Mucosa of rectum (tissue), 2 donors: ENCODE measurements around the gene RTTN.

Experiments
- H3K27ac ChIP-seq, 2 donors: one replicate each; pipeline ENCODE4 v1.7.0; 2013; ENCODE audit warnings: inconsistent platforms in 2 of 2, low read depth in 2 of 2, low read length in 2 of 2
- H3K27me3 ChIP-seq, 2 donors: one replicate each; pipeline ENCODE4 v1.7.0; 2013; ENCODE audit warnings: low read length in 2 of 2; ENCODE audit not compliant: control insufficient read depth in 2 of 2, insufficient read depth in 2 of 2
- H3K36me3 ChIP-seq, 2 donors: one replicate each; pipeline ENCODE4 v1.7.0; 2013; ENCODE audit warnings: low read length in 2 of 2; ENCODE audit not compliant: control insufficient read depth in 2 of 2, insufficient read depth in 2 of 2
- H3K4me1 ChIP-seq, 2 donors: one replicate each; pipeline ENCODE4 v1.7.0; 2013; ENCODE audit warnings: low read length in 2 of 2, mild to moderate bottlenecking in 1 of 2; ENCODE audit not compliant: control insufficient read depth in 2 of 2, insufficient read depth in 2 of 2
- H3K4me3 ChIP-seq, 2 donors: one replicate each; pipeline ENCODE4 v1.7.0; 2013; ENCODE audit warnings: low read length in 2 of 2
- H3K9ac ChIP-seq, 2 donors: one replicate each; pipeline ENCODE4 v1.7.0; 2013; ENCODE audit warnings: low read length in 2 of 2, low read depth in 1 of 2, mild to moderate bottlenecking in 1 of 2
- H3K9me3 ChIP-seq, 2 donors: one replicate each; pipeline ENCODE4 v1.7.0; 2013; ENCODE audit warnings: low read length in 2 of 2; ENCODE audit not compliant: control insufficient read depth in 2 of 2
- donor health status: healthy.
- donor health status: Normal muscosa, but diverticular disease.

RTTN gene

DNA sequence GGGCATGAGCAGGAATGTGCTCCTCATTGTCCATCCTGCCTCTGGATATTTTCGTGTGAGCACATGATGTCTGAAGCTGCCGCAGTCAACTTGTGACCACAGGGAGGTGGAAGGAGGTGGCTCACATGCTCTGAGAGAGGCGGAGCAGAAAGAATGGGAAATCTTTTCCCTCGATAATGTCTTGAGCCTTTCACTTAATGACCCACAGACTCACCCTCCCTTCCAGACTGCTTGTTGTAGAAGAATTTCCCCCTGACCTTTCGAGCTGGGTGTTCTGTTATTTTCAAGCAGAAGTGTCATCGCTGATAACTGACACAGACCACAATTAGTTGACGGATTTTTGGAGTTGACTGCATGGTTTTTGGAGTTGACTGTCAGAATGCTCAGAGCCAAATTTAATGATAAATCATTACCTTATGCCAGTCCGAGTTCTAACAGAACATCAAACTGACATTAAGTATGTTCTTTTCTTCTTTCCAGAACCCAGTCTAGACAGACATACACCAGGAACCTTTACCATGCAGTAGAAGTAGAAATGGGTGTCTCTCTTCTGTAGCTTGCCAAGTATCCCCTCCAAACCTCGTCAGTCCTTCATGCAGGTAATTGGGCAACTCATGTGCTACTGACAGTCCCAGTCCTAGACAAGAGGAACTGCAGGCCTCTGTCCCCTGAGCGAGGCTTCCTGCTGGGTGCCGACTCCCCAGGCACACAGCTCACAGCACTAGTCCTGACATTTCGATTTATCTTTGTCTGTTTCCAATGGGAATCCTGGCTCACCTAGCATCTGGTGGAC is 29.4 kb upstream of the RTTN start:
- no peaks in the 10 kb centered on the region for H3K9me3 ChIP-seq
- no peak overlapping the region for H3K9ac ChIP-seq
- H3K27ac ChIP-seq = no peak overlapping the region
- H3K4me3 ChIP-seq = no peak overlapping the region
- H3K36me3 ChIP-seq = no peaks in the 10 kb centered on the region
- H3K4me1 ChIP-seq = peaks cover 0 to 4% of the 10 kb centered on the region in 2 donors
- H3K27me3 ChIP-seq = no peaks in the 10 kb centered on the region

DNA sequence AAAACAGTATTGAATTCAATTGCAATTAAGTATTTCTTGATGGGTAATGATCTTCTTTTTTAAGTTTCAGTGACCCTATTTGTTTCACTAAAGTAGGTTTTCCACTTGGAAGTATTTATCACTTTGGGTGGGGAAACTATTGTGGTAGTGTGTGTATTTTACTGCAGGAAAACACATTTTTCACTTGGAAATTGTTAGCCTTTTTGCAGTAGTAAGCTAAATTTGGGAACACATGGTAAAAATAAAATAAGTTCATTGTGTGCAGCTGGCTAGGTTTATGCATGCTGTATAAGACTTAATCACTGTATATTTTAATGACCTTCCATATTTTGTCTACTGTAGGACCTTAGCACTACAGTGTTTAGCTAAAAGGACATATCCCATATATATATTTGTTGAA is 28.5 kb upstream of the RTTN start:
- H3K27me3 ChIP-seq = no peaks in the 10 kb centered on the region
- H3K9me3 ChIP-seq = no peaks in the 10 kb centered on the region
- no peak overlapping the region for H3K9ac ChIP-seq
- no peaks in the 10 kb centered on the region for H3K36me3 ChIP-seq
- peaks cover 0 to 4% of the 10 kb centered on the region in 2 donors for H3K4me1 ChIP-seq
- no peak overlapping the region for H3K4me3 ChIP-seq
- H3K27ac ChIP-seq = no peak overlapping the region

DNA sequence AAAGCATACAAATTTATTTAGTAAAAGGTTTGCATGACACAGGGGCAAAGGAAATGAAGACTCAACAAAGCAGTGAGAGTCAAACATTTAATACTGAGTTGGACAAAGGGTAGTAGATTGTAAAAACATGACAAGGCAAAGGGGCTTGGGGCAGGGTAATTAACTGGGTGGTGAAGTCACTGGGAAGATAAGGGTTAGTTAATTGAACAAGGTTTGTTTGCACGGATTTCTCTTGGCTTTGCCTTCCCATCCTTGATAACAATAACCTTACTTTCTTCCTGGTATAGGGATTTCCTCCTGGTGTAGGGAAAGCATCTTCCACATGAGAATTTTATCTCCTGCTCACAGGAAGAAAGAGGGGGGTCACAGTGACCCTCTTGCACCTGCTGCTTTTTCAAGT is 26.8 kb upstream of the RTTN start:
- peaks cover 3 to 5% of the 10 kb centered on the region in 2 donors for H3K9me3 ChIP-seq

DNA sequence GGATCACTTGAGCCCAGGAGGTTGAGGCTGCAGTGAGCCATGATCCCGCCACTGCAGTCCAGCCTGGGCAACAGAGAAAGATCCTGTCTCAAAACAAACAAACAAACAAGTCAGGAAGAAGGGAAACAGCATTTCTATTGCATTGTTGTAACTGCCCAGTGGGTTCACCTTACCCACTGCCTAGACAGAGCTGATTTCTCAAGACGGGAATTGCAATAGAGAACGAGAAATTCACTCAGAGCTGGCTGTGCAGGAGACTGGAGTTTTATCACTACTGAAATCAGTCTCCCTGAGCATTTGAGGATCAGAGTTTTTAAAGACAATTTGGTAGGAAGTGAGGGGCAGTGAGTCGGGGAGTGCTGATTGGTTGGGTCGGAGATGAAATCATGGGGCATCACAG is 24.2 kb upstream of the RTTN start:
- H3K9me3 ChIP-seq = peaks cover 3 to 7% of the 10 kb centered on the region in 2 donors
- H3K36me3 ChIP-seq = no peaks in the 10 kb centered on the region
- peaks cover 0 to 4% of the 10 kb centered on the region in 2 donors for H3K4me1 ChIP-seq
- no peak overlapping the region for H3K9ac ChIP-seq
- no peak overlapping the region for H3K4me3 ChIP-seq
- H3K27me3 ChIP-seq = no peaks in the 10 kb centered on the region
- no peak overlapping the region for H3K27ac ChIP-seq

More for the DNA sequence above, 26.8 kb upstream of the RTTN start:
- Histone ChIP-seq H3K4me3 (no peak overlapping the region), H3K27me3 (no peaks in the 10 kb centered on the region), H3K4me1 (peaks cover 0 to 4% of the 10 kb centered on the region in 2 donors), H3K9ac (no peak overlapping the region), H3K27ac (no peak overlapping the region), H3K36me3 (no peaks in the 10 kb centered on the region)

DNA sequence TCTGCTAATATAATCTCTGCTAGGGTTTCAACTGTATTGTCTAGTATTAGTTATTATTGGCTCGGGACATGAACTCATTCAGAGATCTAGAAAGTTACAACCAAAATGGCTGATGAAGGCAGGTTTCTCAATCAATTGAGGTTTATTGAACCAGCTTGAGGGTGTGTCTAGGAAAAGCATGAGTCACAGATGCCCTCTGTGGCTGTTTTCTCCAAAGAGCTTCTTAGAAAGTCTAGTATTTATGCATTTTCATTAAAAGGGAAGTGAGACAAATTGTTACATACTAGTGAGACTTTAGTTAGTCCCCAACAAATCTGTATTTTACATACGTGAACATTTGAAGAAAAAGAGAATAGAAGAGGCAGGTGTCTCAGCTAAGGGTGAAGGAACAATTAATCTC is 23.0 kb upstream of the RTTN start:
- Histone ChIP-seq H3K4me1 (peaks cover 0 to 4% of the 10 kb centered on the region in 2 donors), H3K4me3 (no peak overlapping the region), H3K36me3 (no peaks in the 10 kb centered on the region), H3K9me3 (peaks cover 3 to 7% of the 10 kb centered on the region in 2 donors), H3K27me3 (no peaks in the 10 kb centered on the region), H3K9ac (no peak overlapping the region), H3K27ac (no peak overlapping the region)

DNA sequence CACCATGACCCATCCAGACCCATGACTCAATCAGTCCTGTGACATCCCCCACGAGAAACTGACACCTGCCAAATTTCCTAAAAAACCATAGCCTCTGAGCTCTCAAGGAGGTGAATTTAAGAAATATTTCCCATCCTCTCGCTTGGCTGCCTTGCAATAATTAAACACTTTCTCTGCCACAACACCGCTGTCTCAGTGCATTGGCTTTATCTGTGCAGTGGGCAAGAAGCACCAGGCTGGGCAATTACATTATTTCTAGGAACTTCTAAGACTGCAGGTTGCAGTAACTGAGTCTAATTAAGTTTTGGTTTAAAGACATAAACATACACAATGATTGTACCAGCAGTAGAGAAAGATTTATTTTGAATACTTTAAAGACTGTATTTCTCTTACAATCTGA is 22.0 kb upstream of the RTTN start:
- H3K27me3 ChIP-seq = no peaks in the 10 kb centered on the region
- H3K36me3 ChIP-seq = no peaks in the 10 kb centered on the region
- H3K9me3 ChIP-seq = peaks cover 3 to 7% of the 10 kb centered on the region in 2 donors
- H3K9ac ChIP-seq = no peak overlapping the region
- H3K27ac ChIP-seq = no peak overlapping the region
- no peak overlapping the region for H3K4me3 ChIP-seq
- peaks cover 0 to 4% of the 10 kb centered on the region in 2 donors for H3K4me1 ChIP-seq

DNA sequence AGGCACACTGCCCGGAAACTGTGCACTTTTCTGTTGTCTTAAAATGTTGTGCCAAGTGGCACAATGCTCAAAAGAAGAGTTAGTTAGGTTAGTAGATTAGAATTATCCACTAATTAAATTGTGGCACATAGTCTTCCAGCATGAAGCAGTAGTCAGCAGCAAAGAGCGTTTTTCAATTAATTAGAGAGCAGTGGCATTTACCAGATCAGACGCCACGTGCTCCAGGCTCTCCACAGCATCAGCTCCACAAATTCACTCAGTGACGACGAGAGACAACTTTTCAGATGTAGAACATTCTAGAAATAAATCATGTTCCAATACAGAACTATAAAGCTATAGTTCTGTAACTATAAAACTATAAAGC is 16.4 kb upstream of the RTTN start:
- no peak overlapping the region for H3K4me3 ChIP-seq
- no peak overlapping the region for H3K9ac ChIP-seq
- no peaks in the 10 kb centered on the region for H3K36me3 ChIP-seq
- H3K27ac ChIP-seq = no peak overlapping the region
- peaks cover 0 to 2% of the 10 kb centered on the region in 2 donors for H3K27me3 ChIP-seq
- H3K4me1 ChIP-seq = no peaks in the 10 kb centered on the region
- H3K9me3 ChIP-seq = no peaks in the 10 kb centered on the region

DNA sequence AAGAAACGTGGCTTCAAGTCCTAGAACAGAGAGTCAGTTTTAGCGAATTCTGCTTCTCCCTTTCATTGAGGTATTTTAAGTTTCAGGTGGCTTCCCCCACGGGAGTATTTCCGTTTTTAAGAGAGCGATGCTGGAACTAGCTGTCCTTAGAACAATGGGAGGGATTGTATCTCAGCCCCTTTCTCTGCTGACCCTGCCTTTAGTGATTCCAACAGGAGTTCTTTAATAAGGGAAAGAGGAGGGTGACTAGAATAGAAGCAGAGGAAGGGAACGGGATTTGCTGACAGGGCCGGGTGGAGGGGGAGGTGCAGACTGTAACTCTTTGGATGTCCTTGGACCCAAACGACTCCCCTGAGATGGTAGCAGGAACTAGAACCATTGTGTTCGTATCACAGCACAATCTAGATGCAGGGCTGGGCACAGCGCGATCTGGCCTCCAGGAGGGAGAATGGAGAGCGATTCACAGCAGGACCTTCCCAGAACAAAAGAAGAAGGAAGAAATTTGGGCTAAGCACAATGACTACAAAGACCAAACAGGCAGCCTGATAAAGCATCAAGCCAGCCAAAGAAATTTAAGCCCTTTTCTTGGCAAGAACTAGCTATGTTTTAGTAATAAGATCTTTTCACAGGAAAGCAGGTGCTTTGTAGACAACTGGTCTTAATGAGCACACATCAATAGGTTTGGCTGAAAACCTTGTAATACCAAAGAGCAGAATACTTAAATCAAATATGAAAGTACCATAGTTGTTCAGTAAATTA is 15.8 kb upstream of the RTTN start:
- no peak overlapping the region for H3K4me3 ChIP-seq

DNA sequence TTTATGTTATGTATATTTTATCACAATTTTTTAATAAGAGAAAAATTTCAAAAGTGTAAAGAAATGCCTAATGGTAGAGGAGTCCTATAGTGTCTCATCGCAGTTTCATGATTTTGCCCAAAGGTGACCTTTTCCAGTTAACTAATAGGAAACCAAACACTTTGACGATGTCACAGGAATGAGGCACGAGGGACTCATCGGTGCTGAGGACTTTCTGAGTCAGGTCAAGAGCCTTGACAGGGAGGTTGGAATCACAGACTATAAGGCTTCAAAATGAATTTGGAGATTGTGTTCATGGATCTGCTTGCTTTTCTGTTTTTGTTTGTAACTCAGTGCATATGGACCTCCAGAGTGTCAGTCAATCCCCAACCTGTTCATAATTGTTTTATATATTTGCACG is 15.1 kb upstream of the RTTN start:
- H3K27ac ChIP-seq = no peak overlapping the region
- no peak overlapping the region for H3K4me3 ChIP-seq
- H3K27me3 ChIP-seq = peaks cover 0 to 2% of the 10 kb centered on the region in 2 donors
- H3K9me3 ChIP-seq = no peaks in the 10 kb centered on the region
- H3K36me3 ChIP-seq = no peaks in the 10 kb centered on the region
- no peak overlapping the region for H3K9ac ChIP-seq
- H3K4me1 ChIP-seq = no peaks in the 10 kb centered on the region

More for the DNA sequence above, 15.8 kb upstream of the RTTN start:
- H3K36me3 ChIP-seq = no peaks in the 10 kb centered on the region
- no peaks in the 10 kb centered on the region for H3K4me1 ChIP-seq
- no peaks in the 10 kb centered on the region for H3K9me3 ChIP-seq
- peaks cover 0 to 2% of the 10 kb centered on the region in 2 donors for H3K27me3 ChIP-seq
- no peak overlapping the region for H3K27ac ChIP-seq
- H3K9ac ChIP-seq = no peak overlapping the region

DNA sequence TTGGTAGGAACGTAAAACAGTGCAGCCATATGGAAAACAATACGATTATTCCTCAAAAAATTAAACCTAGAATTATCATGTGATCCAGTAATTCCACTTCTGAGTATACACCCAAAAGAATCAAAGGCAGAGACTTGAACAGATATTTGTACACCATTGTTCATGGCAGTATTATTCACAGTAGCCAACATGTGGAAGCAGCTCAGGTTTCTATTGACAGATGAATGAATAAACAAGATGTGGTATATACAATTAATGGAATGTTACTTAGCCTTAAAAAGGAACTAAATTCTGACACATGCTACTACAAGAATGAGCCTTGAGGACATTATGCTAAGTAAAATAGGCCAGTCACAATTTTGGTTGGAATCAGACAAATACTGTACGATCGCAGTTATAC is 14.2 kb upstream of the RTTN start:
- H3K27ac ChIP-seq = no peak overlapping the region
- peaks cover 0 to 2% of the 10 kb centered on the region in 2 donors for H3K27me3 ChIP-seq
- H3K4me1 ChIP-seq = no peaks in the 10 kb centered on the region
- no peak overlapping the region for H3K9ac ChIP-seq
- no peaks in the 10 kb centered on the region for H3K9me3 ChIP-seq
- no peak overlapping the region for H3K4me3 ChIP-seq
- no peaks in the 10 kb centered on the region for H3K36me3 ChIP-seq
